OCI-LY7 (cell line): ENCODE data around the gene IGSF10.

ENCODE experiments used
- EZH2phosphoT487 ChIP-seq: fragments of 200-600 bp; sonication (generic); IDR thresholded peaks from 2 replicates; pipeline ENCODE4 v1.6.1; 2018; ENCODE audit warnings: low read depth, borderline replicate concordance, mild to moderate bottlenecking, mixed run types, antibody characterized with exemption, low read length, moderate library complexity, mixed read lengths
- TF ChIP-seq, protein P1 (sequence below): fragments of 200-600 bp; sonication (generic); conservative IDR thresholded peaks from 2 replicates; pipeline ENCODE4 v1.5.1; 2014; ENCODE audit warnings: mild to moderate bottlenecking, antibody characterized with exemption, low read length, moderate library complexity, mixed read lengths

DNA sequence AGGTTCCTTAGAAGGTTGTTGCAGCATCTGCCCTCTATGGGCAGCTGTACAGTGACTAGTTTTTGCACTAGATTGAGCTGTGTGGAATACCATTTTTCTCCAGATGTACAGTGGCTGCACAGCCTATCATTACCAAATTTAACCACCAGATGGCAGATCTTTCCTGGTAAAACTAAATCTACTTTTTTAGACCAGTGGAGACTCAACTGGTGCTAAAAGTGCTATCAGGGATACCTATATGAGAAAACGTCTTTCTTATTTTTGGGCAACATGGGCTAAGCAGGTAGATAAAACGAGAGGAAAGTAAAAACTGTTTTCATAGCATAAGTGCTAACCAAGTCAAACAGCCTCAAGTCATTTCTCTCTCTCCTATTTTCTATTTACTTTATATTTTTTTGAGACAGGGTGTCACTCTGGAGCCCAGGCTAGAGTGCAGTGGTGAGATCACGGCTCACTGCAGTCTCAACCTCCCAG lies 21.2 kb downstream of the IGSF10 start:
- TF ChIP-seq, protein P1, sequence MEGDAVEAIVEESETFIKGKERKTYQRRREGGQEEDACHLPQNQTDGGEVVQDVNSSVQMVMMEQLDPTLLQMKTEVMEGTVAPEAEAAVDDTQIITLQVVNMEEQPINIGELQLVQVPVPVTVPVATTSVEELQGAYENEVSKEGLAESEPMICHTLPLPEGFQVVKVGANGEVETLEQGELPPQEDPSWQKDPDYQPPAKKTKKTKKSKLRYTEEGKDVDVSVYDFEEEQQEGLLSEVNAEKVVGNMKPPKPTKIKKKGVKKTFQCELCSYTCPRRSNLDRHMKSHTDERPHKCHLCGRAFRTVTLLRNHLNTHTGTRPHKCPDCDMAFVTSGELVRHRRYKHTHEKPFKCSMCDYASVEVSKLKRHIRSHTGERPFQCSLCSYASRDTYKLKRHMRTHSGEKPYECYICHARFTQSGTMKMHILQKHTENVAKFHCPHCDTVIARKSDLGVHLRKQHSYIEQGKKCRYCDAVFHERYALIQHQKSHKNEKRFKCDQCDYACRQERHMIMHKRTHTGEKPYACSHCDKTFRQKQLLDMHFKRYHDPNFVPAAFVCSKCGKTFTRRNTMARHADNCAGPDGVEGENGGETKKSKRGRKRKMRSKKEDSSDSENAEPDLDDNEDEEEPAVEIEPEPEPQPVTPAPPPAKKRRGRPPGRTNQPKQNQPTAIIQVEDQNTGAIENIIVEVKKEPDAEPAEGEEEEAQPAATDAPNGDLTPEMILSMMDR = peak; percentile 84
- TF ChIP-seq EZH2phosphoT487 = no peak
